HG02885 (cell line): Measurements from ENCODE around the gene MTRF1L.
"Not testable (repeated sequence)": the region's sequence is repeated elsewhere in the genome, so short reads cannot be mapped to it uniquely, and the experiment has no call there.

Source experiments
- ATAC-seq: cut with Tn5 transposase; IDR thresholded peaks from one replicate; pipeline ENCODE4 v1.9.1; 2021; ENCODE audit warnings: mild to moderate bottlenecking; ENCODE audit not compliant: unreplicated experiment, poor library complexity

MTRF1L gene

DNA sequence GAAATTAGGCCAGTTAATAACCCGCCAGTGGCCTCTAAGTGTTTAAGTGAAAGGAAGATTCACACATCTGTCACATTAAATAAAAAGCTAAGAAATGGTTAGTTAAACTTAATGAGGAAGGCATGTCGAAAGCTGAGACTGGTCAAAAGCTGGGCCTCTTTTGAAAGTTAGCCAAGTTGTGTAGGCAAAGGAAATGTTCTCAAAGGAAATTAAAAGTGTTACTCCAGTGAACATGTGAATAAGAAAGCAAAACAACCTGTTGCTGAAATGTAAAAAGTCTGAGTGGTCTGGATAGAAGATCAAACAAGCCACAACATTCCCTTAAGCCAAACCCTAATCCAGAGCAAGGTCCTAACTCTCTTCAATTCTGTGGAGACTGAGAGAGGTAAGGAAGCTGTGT lies 10.9 kb upstream of the MTRF1L start:
- no peak for ATAC-seq

DNA sequence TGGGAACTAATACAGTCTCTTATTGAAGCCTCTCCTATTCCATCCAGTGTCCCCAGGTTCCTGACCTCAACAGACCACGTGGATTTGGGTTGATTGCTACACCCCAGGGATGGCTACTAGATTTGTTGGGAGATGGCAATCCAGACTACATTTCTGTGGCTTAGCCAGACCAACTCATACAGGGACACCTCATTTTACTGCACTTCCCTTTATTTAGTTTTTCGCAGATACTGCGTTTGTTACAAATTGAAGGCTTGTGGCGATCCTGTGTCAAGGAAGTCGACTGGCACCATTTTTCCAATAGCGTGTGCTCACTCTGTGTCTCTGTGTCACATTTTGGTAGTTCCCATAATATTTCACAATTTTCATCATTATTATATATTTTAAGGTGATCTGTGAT lies 10.3 kb upstream of the MTRF1L start:
- ATAC-seq, result no peak

DNA sequence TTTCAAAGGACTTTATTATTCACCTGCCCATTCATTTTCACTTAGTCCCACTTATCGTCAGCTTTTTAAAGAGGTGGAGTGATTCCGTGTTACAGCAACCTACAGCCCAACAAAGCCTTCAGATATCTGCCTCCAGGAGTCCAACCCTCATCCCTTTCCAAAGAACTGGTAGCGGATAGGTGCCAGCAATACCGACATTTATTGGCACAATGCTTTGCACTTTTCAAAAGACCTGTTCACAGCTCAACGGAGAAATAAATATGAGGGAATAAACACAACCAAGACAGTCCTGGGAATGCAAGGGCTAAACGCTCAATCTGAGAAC lies 819 bp upstream of the MTRF1L start:
- no peak for ATAC-seq

DNA sequence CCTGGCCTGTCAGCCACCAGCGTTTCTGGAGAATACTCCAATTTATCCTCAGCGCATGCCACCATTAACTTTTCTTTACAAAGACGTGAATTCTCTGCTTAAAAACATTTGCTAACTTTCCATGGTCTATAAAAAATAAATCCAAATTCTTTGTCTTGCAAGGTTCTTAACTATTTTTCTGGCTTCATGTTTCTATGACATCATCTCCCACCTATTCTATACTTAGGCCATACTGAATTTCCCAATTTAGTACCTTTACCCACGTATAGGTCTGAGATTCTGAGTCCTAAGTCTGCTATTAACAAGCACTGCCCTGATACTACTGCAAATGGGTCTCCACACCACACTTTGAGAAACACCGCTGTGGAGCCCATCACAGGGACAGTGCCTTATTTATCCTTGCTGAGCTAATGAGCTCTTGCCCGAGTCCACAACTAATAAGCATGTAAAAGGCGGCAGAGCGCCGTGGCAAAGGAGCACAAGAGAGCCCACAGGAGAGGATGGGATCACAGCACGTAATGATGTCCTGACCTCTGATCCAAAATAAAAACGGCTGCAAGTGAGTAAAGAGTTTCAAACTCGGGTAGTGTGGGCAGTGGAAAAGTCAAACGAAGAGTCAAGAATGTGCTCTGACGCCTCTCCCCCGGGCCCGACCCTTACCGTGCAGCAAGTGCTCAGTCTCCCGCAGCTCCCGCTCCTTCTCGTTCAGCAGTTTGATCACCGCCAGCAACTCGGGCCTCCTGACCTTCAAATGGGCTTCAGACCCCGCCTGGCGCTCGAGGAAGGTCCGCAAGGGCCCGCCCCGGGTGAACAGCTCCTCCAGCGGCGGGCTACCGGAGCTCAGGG lies 519 bp downstream of the MTRF1L start:
- peak; percentile 25 for ATAC-seq

DNA sequence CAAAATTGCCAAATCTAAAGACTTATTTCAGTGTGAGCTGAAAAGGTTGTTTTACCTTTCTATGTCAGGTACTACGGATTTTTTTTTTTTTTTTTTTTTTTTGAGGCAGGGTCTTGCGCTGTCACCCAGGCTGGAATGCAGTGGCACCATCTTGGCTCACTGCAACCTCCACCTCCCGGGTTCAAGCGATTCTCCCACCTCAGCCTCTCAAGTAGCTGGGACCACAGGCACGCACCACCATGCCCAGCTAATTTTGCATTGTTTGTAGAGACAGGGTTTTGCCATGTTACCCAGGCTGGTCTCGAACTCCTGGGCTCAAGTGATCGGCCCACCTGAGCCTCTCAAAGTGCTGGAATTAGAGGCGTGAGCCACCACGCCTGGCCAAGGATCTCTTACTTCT lies 1.7 kb downstream of the MTRF1L start:
- not testable (repeated sequence) for ATAC-seq

DNA sequence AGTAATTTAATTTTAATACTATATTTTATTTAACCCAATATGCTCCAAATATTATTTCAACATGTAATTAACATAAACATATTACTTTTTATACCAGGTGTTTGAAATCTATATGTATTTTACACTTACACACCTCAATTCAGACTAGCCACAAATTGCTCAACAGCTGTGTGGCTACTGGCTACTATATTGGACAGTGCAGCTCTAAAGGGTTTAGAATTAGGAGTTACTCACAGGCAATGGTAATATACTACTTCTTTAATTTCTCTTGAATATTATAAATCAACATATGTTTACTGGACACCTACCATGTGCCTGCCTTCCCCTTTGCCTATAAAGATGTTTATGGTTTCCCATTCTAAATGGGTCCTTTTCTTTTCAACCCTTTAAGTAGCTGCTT lies 2.3 kb downstream of the MTRF1L start:
- ATAC-seq, result no peak

DNA sequence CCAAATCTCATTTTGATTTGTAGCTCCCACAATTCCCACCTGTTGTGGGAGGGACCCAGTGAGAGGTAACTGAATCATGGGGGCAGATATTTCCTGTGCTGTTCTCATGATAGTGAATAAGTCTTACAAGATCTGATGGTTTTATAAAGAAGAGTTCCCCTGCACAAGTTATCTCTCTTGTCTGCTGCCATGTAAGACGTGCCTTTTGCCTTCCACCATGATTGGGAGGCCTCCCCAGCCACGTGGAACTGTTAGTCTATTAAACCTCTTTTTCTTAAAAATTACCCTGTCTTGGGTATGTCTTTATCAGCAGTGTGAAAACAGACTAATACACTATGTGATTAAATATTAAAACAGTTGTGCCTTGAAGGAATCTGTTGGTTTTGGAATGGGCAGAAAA lies 3.0 kb downstream of the MTRF1L start:
- not testable (repeated sequence) for ATAC-seq

DNA sequence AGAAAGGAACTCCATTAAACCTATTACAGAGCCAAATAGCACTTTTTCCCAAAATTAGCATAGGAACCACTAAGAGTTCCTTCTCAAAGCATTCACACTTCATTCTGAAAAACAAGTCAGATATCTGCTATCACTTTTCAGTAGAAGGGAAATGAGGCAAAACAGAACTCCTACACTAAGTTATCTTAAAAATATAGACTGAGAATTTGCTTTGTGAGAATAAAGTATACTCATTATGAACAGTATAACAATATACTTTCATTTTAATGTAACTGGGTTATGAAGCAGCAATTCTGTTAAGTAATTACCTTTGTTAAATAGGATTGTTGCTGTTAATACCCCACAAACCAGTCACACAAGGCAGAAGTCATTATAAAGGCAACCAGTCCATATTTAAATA lies 8.7 kb downstream of the MTRF1L start:
- peak; percentile 24 for ATAC-seq

DNA sequence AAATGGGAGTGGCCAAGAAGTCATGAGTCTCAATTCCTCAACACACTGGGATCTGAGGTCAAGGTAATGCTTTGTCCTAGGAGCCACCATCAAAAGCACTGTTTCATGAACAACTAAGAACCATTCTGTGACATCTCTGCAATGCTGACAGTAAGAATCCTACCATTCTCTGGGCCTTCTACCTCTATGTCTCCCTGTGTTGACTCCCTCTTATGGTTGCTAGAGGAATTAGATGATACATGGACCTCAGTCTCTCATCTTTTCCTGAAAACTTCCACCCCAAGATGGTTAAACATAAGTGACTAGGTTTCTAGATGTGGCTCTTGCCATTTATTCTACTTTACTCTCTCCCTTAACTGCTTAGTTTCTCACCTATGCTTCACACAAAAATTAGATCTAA lies 9.1 kb downstream of the MTRF1L start:
- peak; percentile 55 for ATAC-seq

DNA sequence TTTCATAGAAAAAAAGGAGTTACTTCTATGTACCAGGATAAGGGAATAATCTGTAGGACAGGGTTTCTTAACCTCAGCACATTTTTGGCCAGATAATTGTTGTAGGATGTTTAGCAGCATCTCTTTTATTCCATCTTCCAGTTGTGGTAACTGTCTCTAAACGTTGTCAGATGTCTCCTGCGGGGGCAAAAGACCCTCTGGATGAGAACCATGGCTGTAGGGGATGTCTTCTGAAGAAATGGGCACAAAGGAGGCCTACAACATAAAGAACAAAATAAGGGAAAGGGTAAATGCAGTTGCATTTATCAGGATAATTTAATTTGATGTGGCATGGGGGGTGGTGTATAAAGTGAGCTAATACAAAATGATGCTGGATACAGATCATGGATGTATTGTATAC lies 15.5 kb downstream of the MTRF1L start:
- no peak for ATAC-seq

DNA sequence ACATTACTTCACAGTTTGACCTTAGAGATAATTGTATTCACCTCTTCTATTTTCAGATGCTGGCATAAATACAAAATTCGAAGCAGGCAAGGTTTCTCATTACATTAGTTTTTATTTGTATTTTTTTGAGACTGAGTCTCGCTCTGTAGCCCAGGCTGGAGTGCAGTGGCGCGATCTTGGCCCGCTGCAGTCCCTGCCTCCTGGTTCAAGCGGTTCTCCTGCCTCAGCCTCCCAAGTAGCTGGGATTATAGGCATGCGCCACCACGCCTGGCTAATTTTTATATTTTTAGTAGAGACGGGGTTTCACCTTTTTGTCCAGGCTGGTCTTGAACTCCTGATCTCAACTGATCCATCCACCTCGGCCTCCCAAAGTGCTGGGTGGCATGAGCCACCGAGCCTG lies 17.2 kb downstream of the MTRF1L start:
- ATAC-seq, result not testable (repeated sequence)

DNA sequence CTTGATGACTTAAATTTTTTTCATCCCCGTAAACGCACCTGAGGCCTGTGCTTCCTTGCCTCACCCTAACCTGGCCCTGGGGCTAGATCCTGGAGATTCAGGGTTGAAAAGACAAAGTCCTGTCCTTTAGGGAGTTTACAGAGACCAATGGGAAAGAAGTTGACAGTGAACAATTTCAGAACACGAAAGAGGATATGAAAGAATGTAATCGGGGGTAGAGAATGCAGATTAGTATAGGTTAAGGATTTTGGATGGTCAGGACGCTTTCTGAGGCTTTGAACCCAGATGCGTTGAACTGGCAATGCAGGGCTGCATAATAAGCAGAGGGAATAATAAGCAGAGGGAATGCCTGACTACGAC lies 18.0 kb downstream of the MTRF1L start:
- peak; percentile 29 for ATAC-seq

DNA sequence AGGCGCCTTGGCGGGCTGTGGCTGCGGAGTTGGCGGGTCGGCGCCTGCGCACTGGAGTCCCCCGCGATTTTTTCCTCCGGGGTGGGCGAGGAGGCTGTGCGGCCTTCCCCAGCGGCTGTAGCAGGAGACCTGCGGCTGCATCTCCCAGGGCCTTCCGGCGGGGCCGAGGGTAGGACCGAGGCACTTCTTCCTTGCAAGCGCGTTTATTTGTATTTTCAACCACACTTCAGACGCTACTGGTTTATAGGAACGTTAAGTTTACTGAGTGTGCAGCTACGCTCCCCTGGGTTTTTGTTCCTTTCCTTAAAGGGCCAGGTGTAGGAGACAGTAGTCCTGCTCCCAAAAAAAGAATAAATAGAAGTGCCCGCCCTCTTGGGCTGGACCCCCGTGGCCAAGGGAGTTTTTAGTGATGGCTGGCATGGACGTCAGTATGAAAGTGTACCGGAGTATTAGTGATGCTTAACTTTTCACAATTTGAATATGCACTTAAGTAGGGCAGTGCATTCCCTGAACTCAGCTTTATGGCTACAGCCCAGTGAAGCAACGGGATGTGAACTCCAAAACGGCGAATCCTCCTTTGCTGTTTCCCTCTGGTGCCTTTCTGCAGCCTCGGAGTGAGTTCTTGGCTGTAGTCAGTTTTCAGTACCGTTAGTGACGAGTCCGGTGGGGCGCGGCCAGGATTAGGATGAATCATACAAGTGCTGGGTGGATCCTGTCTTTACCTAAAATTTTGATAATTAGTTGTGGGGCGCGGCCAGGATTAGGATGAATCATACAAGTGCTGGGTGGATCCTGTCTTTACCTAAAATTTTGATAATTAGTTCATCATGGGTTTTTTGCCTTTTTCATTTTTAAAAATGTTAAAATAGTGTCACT lies 18.6 kb downstream of the MTRF1L start:
- peak; percentile 26 for ATAC-seq

DNA sequence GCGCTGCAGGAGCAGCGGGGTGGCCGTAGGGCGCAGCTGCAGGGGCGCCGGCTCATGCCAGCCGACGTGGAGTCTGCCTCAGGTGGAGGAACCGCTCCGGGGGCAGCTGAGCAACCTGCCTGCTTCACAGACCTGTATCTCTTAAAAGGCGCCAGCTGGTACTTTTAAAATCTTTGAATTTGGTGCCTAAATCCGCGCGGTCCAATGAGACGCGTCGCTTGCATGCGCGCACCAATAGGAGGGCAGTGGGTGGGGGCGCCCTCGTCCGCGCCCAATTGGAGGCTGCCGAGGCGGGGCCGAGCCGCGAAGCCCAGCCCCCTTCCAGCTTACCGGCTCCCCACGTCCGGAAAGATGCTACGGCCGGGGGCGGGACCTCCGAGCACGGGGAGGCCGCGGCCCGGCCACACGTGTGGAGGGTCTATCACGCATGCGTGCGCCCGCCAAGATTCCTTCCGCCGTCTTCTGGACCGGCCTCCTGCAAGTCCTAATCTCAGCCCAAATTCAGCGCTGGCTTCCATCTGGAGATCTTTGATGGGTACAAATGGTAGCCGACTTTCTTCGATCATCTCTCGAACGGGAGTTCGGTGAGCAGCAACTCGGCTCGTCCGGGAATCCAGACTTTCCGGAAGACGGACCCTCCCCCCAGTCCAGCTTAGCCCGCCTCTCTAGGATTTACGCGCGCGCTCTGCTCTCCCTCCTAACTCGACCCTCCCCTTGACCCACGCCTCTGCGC lies 19.4 kb downstream of the MTRF1L start, which contains the start of gene FBXO5:
Gene FBXO5 (minus strand): TSS at position 138 of the 733 bp plus-strand sequence. CDS start 82 bp downstream, at position 56.
- ATAC-seq, result peak; percentile 81

DNA sequence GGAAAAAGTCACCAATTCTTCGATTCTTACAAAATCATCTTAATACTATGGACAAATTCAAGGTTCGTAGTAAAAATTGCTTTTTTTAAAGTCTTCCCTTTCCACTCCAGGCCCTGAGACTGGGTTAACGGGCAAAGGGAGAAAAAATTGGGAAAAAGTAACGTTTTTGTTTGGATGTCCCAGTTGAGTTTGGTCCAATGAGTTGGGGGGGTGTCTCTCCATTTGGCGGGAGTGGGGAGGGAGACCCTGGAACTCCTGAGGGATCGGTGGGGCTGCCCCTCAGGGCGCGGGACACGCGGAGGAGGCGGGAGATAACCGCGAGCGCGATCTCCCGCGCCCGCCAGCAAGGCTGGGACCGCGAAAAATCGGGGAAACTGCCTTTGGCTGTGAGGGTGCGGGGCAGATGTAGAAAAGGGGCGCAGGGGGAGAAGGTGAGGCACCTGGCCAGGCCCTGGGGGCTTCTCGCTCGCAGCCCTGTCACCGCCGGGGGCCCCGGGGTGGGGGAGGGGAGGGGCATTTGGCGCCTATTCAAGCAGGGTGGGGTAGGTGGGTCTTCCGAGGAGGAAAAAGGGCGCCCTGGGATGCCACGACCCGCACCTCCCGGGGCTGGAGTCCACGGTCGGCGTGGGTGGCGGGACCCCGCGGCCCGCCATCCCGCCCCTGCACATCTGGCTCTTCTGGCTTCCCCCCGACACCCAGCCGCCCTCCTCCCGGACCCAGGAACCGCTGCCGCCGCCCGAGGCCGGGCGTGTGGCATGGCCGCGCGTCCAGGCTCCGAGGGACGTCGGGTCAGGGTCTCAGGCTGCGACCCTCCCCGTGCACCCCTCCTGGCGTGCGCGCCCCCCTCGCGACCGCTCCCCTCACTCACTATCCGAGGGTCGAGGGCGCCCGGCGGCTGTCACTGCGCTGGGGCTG lies 20.3 kb downstream of the MTRF1L start:
- peak; percentile 1 for ATAC-seq

DNA sequence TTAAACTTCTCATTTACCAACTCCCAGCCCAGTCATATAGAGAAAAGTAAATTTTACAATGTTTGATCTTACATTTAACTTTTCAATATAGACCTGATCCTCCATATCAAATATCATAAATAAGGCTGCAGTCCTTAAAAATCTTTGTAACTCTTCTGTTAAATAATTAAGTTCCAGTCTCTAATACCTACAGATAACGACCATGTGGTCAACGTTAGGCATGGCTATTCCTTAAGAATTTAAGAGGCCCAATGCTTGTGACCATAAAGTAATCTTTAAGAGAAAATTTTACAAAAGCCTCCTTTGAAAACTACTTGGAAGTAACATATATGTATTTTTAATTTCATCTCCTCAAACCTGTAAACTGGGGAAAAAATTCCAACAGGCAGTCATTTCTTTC lies 21.3 kb downstream of the MTRF1L start:
- no peak for ATAC-seq

DNA sequence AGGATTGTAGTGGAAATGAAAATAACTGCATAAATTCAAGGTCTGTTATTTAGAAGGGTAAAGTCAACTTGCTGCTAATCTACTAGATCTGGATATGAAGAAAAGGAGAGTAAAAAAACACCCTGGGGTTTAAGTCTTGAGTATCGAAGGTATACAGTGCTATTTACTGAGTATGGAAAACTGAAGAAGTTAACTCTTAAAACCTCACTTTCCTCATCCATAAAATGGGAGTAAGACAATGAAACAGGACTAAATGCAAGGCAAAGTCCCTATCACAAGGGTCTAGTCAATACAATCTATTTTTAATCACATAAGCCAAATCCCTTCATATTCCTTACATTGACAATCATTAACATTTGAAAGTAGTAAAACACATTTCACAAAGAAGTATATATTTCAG lies 21.9 kb downstream of the MTRF1L start:
- no peak for ATAC-seq

DNA sequence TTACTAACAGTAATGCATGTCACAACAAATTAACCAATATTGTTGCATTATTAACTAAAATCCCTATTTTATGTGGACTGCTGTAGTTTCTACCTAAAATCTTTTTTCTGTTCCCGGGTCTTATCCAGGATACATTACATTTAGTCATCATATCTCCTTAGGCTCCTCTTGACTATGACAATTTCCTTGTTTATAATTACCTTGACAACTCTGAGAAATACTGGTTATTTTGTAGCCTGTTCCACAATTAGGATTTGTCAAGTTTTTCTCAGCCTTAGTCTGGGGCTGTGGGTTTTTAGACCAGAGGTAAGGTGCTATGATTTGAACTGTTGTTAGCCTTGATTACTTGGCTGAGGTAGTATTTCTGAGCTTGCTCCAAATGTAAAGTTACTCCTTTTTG lies 23.4 kb downstream of the MTRF1L start:
- no peak for ATAC-seq

DNA sequence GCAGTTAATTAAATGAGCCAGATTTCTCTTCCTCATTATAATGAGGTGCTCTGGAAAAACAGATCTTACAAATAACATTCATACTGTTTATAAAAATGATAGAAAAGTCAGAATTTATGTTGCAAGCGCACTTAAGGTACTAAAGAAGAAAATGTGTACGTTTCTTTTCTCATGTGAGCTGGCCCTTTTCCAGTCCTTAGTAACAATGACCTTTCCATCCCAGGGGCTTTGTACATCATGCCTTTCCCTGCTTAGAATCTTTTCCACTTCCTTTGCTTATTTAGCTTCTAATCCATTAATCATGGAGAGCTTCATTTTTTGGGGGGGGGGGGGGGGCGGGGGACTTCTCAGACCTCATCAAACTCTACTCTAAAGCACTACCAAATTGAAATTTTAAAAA lies 24.5 kb downstream of the MTRF1L start:
- ATAC-seq, result no peak

DNA sequence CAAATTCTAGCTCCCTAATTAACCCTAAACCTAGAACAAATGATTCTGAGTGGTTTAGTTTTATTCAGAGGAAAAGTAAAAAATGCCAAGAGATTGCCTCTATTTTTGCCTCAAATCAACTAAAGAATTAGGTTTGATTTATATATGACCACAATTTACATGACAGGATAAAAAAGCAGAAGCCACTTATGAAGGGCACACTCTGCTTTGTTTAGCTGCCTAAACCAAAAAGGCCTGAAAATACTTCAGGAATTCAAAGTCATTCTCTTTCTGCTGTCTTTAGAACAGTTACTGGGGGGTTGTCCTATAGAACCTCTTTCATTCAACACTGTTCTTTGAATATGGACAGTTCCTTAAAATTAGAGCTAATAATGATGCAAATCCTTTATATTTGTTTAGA lies 25.0 kb downstream of the MTRF1L start:
- no peak for ATAC-seq
